H1 (cell line): ENCODE data around the gene DCN. TPM values are rescaled to one million over a fixed set of nuclear protein-coding genes. Genes with fewer than 3 reads are reported as not detected.

Source experiments
- CTCF ChIA-PET: fragments of 300-600 bp; sonication (Branson Sonifier 250); formaldehyde crosslinking; loops from one replicate; lab custom pipeline; 2021; ENCODE audit not compliant: partially characterized antibody; lab: Charles Lee
- POLR2A ChIA-PET: fragments of 300-600 bp; sonication (Branson Sonifier 250); formaldehyde crosslinking; loops from one replicate; lab custom pipeline; 2021; ENCODE audit warnings: inconsistent platforms; ENCODE audit not compliant: partially characterized antibody; lab: Charles Lee
- DNase-seq, 2 experiments: peaks; one replicate each; pipeline versions ENCODE4 v3.0.0 to v3.0.0-alpha.2; 2010 to 2022; ENCODE audit warnings: low spot score in 2 of 2, low read depth in 1 of 2, mixed read lengths in 1 of 2
- FAIRE-seq: peaks from 2 replicates; lab custom pipeline; 2011; peaks lifted over from hg19 to GRCh38; lab: Jason Lieb, UNC
- H2AFZ ChIP-seq: 2 replicates; pipeline ENCODE4 v1.8.1; 2012; ENCODE audit warnings: low read length, inconsistent platforms
- H2AK5ac ChIP-seq: 2 replicates; pipeline ENCODE4 v1.6.1; 2013; ENCODE audit warnings: low read depth, low read length
- H2BK120ac ChIP-seq: replicated peaks from 2 replicates; pipeline ENCODE3; 2013; ENCODE audit warnings: low read depth, low read length, inconsistent platforms
- H2BK12ac ChIP-seq: 2 replicates; pipeline ENCODE4 v1.6.1; 2013; ENCODE audit warnings: low read depth, low read length
- H2BK15ac ChIP-seq: 2 replicates; pipeline ENCODE4 v1.6.1; 2013; ENCODE audit warnings: low read length
- H2BK20ac ChIP-seq: 2 replicates; pipeline ENCODE4 v1.6.1; 2013; ENCODE audit warnings: low read length
- H2BK5ac ChIP-seq: 2 replicates; pipeline ENCODE4 v1.6.1; 2013; ENCODE audit warnings: low read depth, low read length
- H3K14ac ChIP-seq: 2 replicates; pipeline ENCODE4 v1.6.1; 2013; ENCODE audit warnings: inconsistent platforms; ENCODE audit not compliant: insufficient read length
- H3K18ac ChIP-seq: 2 replicates; pipeline ENCODE4 v1.6.1; 2013; ENCODE audit warnings: low read length; ENCODE audit errors: extremely low read depth
- H3K23ac ChIP-seq: 2 replicates; pipeline ENCODE4 v1.6.1; 2013; ENCODE audit warnings: inconsistent platforms; ENCODE audit not compliant: insufficient read length
- H3K23me2 ChIP-seq: 2 replicates; pipeline ENCODE4 v1.6.1; 2013; ENCODE audit warnings: low read depth, low read length
- H3K27ac ChIP-seq: 2 replicates; pipeline ENCODE4 v1.6.1; 2011; ENCODE audit warnings: low read depth, low read length, inconsistent platforms
- H3K27me3 ChIP-seq, 4 experiments: replicated peaks in 1 of 4; 1 replicate in 1 of 4; 2 replicates in 3 of 4; pipeline versions ENCODE4 v1.6.1 to v1.8.1; 2011 to 2013; ENCODE audit warnings: low read length in 3 of 4, mild to moderate bottlenecking in 3 of 4, inconsistent platforms in 2 of 4, mixed read lengths in 2 of 4, moderate library complexity in 1 of 4; ENCODE audit not compliant: control insufficient read depth in 3 of 4, insufficient read depth in 3 of 4; ENCODE audit errors: extremely low read depth in 1 of 4
- H3K36me3 ChIP-seq, 4 experiments: 2 replicates each; pipeline versions ENCODE4 v1.6.1 to v1.8.1; 2011 to 2013; ENCODE audit warnings: mild to moderate bottlenecking in 4 of 4, low read length in 3 of 4, moderate library complexity in 2 of 4, control low read depth in 1 of 4, inconsistent platforms in 1 of 4; ENCODE audit not compliant: insufficient read depth in 4 of 4, control insufficient read depth in 2 of 4
- H3K4ac ChIP-seq: replicated peaks from 2 replicates; pipeline ENCODE3; 2013; ENCODE audit warnings: low read length, low read depth, mixed read lengths, inconsistent platforms; ENCODE audit not compliant: insufficient read length
- H3K4me1 ChIP-seq, 4 experiments: replicated peaks in 1 of 4; 1 replicate in 1 of 4; 2 replicates in 3 of 4; pipeline versions ENCODE4 v1.6.1 to v1.8.1; 2011 to 2013; ENCODE audit warnings: low read length in 3 of 4, inconsistent platforms in 2 of 4, mixed read lengths in 1 of 4; ENCODE audit not compliant: insufficient read depth in 4 of 4, control insufficient read depth in 3 of 4
- H3K4me2 ChIP-seq, 2 experiments: 2 replicates each; pipeline versions ENCODE4 v1.6.1 to v1.8.1; 2011 to 2013; ENCODE audit warnings: low read depth in 2 of 2, low read length in 2 of 2, control low read depth in 1 of 2, inconsistent platforms in 1 of 2, mild to moderate bottlenecking in 1 of 2; ENCODE audit not compliant: insufficient read depth in 1 of 2
- H3K4me3 ChIP-seq, 4 experiments: fragments of 200-600, 300-600 bp in 1 of 4; sonication (generic), shearing (Covaris generic), sonication (Bioruptor Twin) in 1 of 4; 2 replicates each; pipeline versions ENCODE4 v1.5.1 to v1.8.1; 2011 to 2016; ENCODE audit warnings: low read length in 4 of 4, low read depth in 3 of 4, control low read depth in 2 of 4, inconsistent platforms in 2 of 4, mild to moderate bottlenecking in 2 of 4, mixed read lengths in 1 of 4, moderate library complexity in 1 of 4; ENCODE audit not compliant: insufficient read depth in 2 of 4; ENCODE audit errors: extremely low read depth in 1 of 4
- H3K56ac ChIP-seq: replicated peaks from 2 replicates; pipeline ENCODE3; 2013; ENCODE audit warnings: low read depth, mild to moderate bottlenecking, mixed read lengths, low read length, inconsistent platforms; ENCODE audit not compliant: insufficient read length
- H3K79me1 ChIP-seq: 2 replicates; pipeline ENCODE4 v1.6.1; 2013; ENCODE audit warnings: low read depth, low read length, control low read depth
- H3K79me2 ChIP-seq, 2 experiments: 2 replicates each; pipeline versions ENCODE4 v1.6.1 to v1.8.1; 2012 to 2013; ENCODE audit warnings: low read length in 2 of 2, mild to moderate bottlenecking in 2 of 2, inconsistent platforms in 1 of 2; ENCODE audit not compliant: insufficient read depth in 2 of 2, control insufficient read depth in 1 of 2
- H3K9ac ChIP-seq, 4 experiments: replicated peaks in 1 of 4; 1 replicate in 1 of 4; 2 replicates in 3 of 4; pipeline versions ENCODE4 v1.6.1 to v1.8.1; 2011 to 2013; ENCODE audit warnings: low read depth in 3 of 4, low read length in 3 of 4, control low read depth in 2 of 4, mild to moderate bottlenecking in 2 of 4, moderate library complexity in 2 of 4, inconsistent platforms in 1 of 4; ENCODE audit errors: extremely low read depth in 1 of 4
- H3K9me3 ChIP-seq, 2 experiments: 2 replicates each; pipeline versions ENCODE4 v1.6.1 to v1.8.1; 2012 to 2013; ENCODE audit warnings: mild to moderate bottlenecking in 2 of 2, moderate library complexity in 2 of 2, control low read depth in 1 of 2, inconsistent platforms in 1 of 2, low read depth in 1 of 2, low read length in 1 of 2, mixed read lengths in 1 of 2; ENCODE audit not compliant: insufficient read depth in 2 of 2
- H4K20me1 ChIP-seq, 2 experiments: replicated peaks in 1 of 2; 2 replicates each; pipeline versions ENCODE3 to v1.8.1; 2011 to 2013; ENCODE audit warnings: inconsistent platforms in 2 of 2, low read length in 2 of 2, mild to moderate bottlenecking in 1 of 2; ENCODE audit not compliant: insufficient read depth in 2 of 2, control insufficient read depth in 1 of 2
- H4K5ac ChIP-seq: 2 replicates; pipeline ENCODE4 v1.6.1; 2013; ENCODE audit warnings: low read length, low read depth, mixed read lengths, inconsistent platforms; ENCODE audit not compliant: insufficient read length
- H4K8ac ChIP-seq: 2 replicates; pipeline ENCODE4 v1.8.0; 2013; ENCODE audit warnings: mild to moderate bottlenecking, moderate library complexity, low read length, inconsistent platforms; ENCODE audit not compliant: insufficient read depth; ENCODE audit errors: extremely low read depth
- H4K91ac ChIP-seq: replicated peaks from 2 replicates; pipeline ENCODE3; 2013; ENCODE audit warnings: low read length, mixed read lengths, inconsistent platforms; ENCODE audit not compliant: insufficient read length
- CBX8 ChIP-seq: fragments of 300-800, 300-1000 bp; sonication (generic); IDR thresholded peaks from 2 replicates; pipeline ENCODE4 v1.7.1; 2016; ENCODE audit warnings: low read depth, low read length, borderline replicate concordance
- WGBS, 2 experiments: shearing (Covaris generic) in 1 of 2; methylation state at CpG; one replicate each; pipeline versions ENCODE4 v1.1.6 to v1.1.7; 2013 to 2015; ENCODE audit warnings: low lambda C conversion rate in 2 of 2, mixed read lengths in 2 of 2, inconsistent platforms in 1 of 2, low coverage in 1 of 2, missing lambda C conversion rate in 1 of 2; ENCODE audit not compliant: insufficient replicate concordance in 2 of 2, insufficient coverage in 1 of 2, insufficient read length in 1 of 2; ENCODE audit errors: extremely low coverage in 1 of 2, missing lambda C conversion rate in 1 of 2; 5-methylcytosine and 5-hydroxymethylcytosine counted together
- polyA plus RNA-seq, 7 experiments: library from polyadenylated mRNA; depleted of rRNA in 3 of 7; stranded (reverse) in 5 of 7; unstranded in 2 of 7; fragments of >200 nt in 5 of 7; fragments of 200-250 nt in 2 of 7; gene quantifications; 1 replicate in 5 of 7; 2 replicates in 1 of 7; 4 replicates in 1 of 7; pipeline versions ENCODE4 v1.2.1 to v1.2.3, GENCODE V29; 2011 to 2013; ENCODE audit warnings: missing spikeins in 2 of 7, mixed read lengths in 2 of 7
- total RNA-seq: library from RNA; stranded (reverse); fragmentation: NEBNext Ultra II Directional; extraction: Animal tissue kit (Norgen Biotek cat#: 25700); gene quantifications from 2 replicates; pipeline ENCODE4 v1.2.1, GENCODE V29; 2021

The DCN gene
- total and polyA plus RNA-seq, 2 of the 8 experiments (the other 6 are each of a cell fraction or from before 2014, with no cell fraction given), result not detected

DNA sequence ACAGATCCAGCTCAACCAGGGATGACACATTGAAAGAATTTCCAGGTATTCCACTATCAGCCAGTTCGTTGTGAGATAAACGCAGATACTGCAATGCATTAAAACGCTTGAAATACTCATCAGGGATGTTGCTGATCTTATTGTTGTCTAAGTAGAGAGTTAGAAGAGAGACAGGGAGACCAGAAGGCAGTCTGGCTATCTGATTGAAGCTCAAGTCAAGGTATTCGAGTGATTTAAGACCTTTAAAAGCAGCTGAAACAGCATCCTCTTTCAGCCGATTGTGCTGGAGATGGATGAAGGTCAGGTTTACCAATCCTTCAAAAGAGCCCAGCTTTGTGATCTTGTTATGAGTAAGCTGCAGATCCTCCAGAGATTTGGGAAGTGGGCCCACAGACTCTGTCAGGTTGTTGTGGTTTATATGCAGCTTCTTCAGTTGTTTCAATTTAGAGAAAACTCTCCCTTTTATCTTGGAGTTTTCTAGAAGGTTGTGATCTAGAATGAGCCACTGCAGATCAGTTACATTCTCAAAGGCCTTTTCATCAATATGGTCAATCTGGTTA, 74.3 kb downstream of the DCN start:
- Histone ChIP-seq H2BK20ac (no peak overlapping the region), H2BK5ac (no peak overlapping the region), H3K27me3 (no peaks in the 10 kb centered on the region), H3K79me2 (no peaks in the 10 kb centered on the region), H3K36me3 (no peaks in the 10 kb centered on the region), H3K27ac (no peak overlapping the region), H3K56ac (no peak overlapping the region), H4K8ac (no peak overlapping the region), H2AFZ (0 out of 2 replicates have a peak overlapping the region, but pooled peaks have one; percentile 56), H3K4me3 (no peak overlapping the region), H3K23me2 (no peaks in the 10 kb centered on the region), H3K4me2 (no peak overlapping the region), H2BK120ac (no peak overlapping the region), H4K5ac (no peak overlapping the region), H3K9ac (no peak overlapping the region), H2AK5ac (no peak overlapping the region), H4K91ac (no peak overlapping the region), H3K18ac (no peak overlapping the region), H3K4me1 (no peaks in the 10 kb centered on the region), H4K20me1 (no peaks in the 10 kb centered on the region), H3K4ac (no peak overlapping the region), H3K9me3 (no peaks in the 10 kb centered on the region), H2BK12ac (no peak overlapping the region), H3K14ac (no peak overlapping the region), H2BK15ac (no peak overlapping the region), H3K23ac (no peak overlapping the region), H3K79me1 (no peaks in the 10 kb centered on the region)
- POLR2A ChIA-PET, result no interaction called here
- WGBS, 2 experiments, result 86% methylated on average over 5 of the region's 5 CpGs; no CpG with 5 or more reads in 1 of the 2 experiments
- no peak for TF ChIP-seq CBX8
- DNase-seq (no peak), FAIRE-seq (no peak)
- CTCF ChIA-PET, result interaction anchor here (0.6 to 3.5 kb wide), 45 partner anchors 9 to 247 kb away, joined by 3 to 29 read pairs (median 4); partner anchors contain the start of gene DCN
